Hematopoietic multipotent progenitor cell treated with erythropoietin and hydrocortisone succinate and interleukin-3 and kit ligand, for 8 days (in vitro differentiated cells): ENCODE results near the gene HDAC9.
"Not testable (repeated sequence)": the region's sequence is repeated elsewhere in the genome, so short reads cannot be mapped to it uniquely, and the experiment has no call there.

Source experiments
- DNase-seq: peaks from one replicate; pipeline ENCODE4 v3.0.0-alpha.2; 2015

HDAC9 gene

GRCh38 chr7:18905316-18905943 is 409.9 kb downstream of the HDAC9 start:
- no peak for DNase-seq

GRCh38 chr7:18906901-18907300 is 411.4 kb downstream of the HDAC9 start:
- no peak for DNase-seq

GRCh38 chr7:18913106-18913505 is 417.6 kb downstream of the HDAC9 start:
- no peak for DNase-seq

- no peak for DNase-seq
Measured at GRCh38 chr7:18916826-18917225, 421.3 kb downstream of the HDAC9 start.

GRCh38 chr7:18927134-18927533 is 431.6 kb downstream of the HDAC9 start:
- DNase-seq, result no peak

- DNase-seq, result no peak
Measured at GRCh38 chr7:18936265-18936664, 440.7 kb downstream of the HDAC9 start.

- no peak for DNase-seq
Measured at GRCh38 chr7:18939771-18940592, 444.4 kb downstream of the HDAC9 start.

GRCh38 chr7:18940593-18941134 is 445.1 kb downstream of the HDAC9 start:
- DNase-seq, result no peak

GRCh38 chr7:18941207-18941606 is 445.7 kb downstream of the HDAC9 start:
- no peak for DNase-seq

- DNase-seq, result no peak
Measured at GRCh38 chr7:18948521-18948920, 453.0 kb downstream of the HDAC9 start.

- no peak for DNase-seq
Measured at GRCh38 chr7:18952846-18953245, 457.3 kb downstream of the HDAC9 start.

GRCh38 chr7:18958627-18959026 is 463.1 kb downstream of the HDAC9 start:
- no peak for DNase-seq

- DNase-seq, result no peak
Measured at GRCh38 chr7:18960725-18961124, 465.2 kb downstream of the HDAC9 start.

- DNase-seq, result no peak
Measured at GRCh38 chr7:18962031-18962430, 466.5 kb downstream of the HDAC9 start.

GRCh38 chr7:18965657-18966056 is 470.1 kb downstream of the HDAC9 start:
- DNase-seq, result no peak

- not testable (repeated sequence) for DNase-seq
Measured at GRCh38 chr7:18967755-18968154, 472.2 kb downstream of the HDAC9 start.

- DNase-seq, result no peak
Measured at GRCh38 chr7:18971839-18972238, 476.3 kb downstream of the HDAC9 start.

- no peak for DNase-seq
Measured at GRCh38 chr7:18974803-18975202, 479.3 kb downstream of the HDAC9 start.

- DNase-seq, result no peak
Measured at GRCh38 chr7:18975276-18975675, 479.7 kb downstream of the HDAC9 start.

GRCh38 chr7:18975689-18976280 is 480.2 kb downstream of the HDAC9 start:
- DNase-seq, result no peak

- no peak for DNase-seq
Measured at GRCh38 chr7:18976715-18977471, 481.3 kb downstream of the HDAC9 start.

GRCh38 chr7:18978108-18978495 is 482.6 kb downstream of the HDAC9 start:
- no peak for DNase-seq

GRCh38 chr7:18990700-18991099 is 495.2 kb downstream of the HDAC9 start:
- not testable (repeated sequence) for DNase-seq
